HG03066 (cell line): ENCODE data around the gene TPPP2.
"Not testable (repeated sequence)": the region's sequence is repeated elsewhere in the genome, so short reads cannot be mapped to it uniquely, and the experiment has no call there.

ENCODE experiments used
- ATAC-seq: cut with Tn5 transposase; IDR thresholded peaks from one replicate; pipeline ENCODE4 v1.9.1; 2021; ENCODE audit warnings: low read depth; ENCODE audit not compliant: unreplicated experiment

The TPPP2 gene

GRCh38 chr14:21036751-21037150, 6.7 kb downstream of the TPPP2 start:
- ATAC-seq = no peak

- no peak for ATAC-seq
These were observed 7.1 kb downstream of the TPPP2 start for GRCh38 chr14:21037156-21037555.

- ATAC-seq = no peak
These were observed 8.7 kb downstream of the TPPP2 start for GRCh38 chr14:21038441-21039422.

GRCh38 chr14:21039585-21040369, 9.8 kb downstream of the TPPP2 start:
- no peak for ATAC-seq

- ATAC-seq = no peak
These were observed 10.4 kb downstream of the TPPP2 start for GRCh38 chr14:21040370-21040925.

GRCh38 chr14:21040941-21041340, 10.9 kb downstream of the TPPP2 start:
- ATAC-seq = not testable (repeated sequence)

GRCh38 chr14:21041676-21042433, 11.8 kb downstream of the TPPP2 start, which contains the start of gene RNASE7:
RNASE7 (plus strand) TSS chr14:21042362; CDS start chr14:21042993, 631 bp downstream.
- no peak for ATAC-seq

GRCh38 chr14:21042918-21043317, 12.9 kb downstream of the TPPP2 start:
- ATAC-seq = no peak

GRCh38 chr14:21043387-21043973, 13.5 kb downstream of the TPPP2 start:
- no peak for ATAC-seq

- ATAC-seq = no peak
These were observed 14.1 kb downstream of the TPPP2 start for GRCh38 chr14:21043974-21044618.

- no peak for ATAC-seq
These were observed 17.4 kb downstream of the TPPP2 start for GRCh38 chr14:21047378-21047781.

- no peak for ATAC-seq
These were observed 18.6 kb downstream of the TPPP2 start for GRCh38 chr14:21048638-21049037.

- no peak for ATAC-seq
These were observed 19.3 kb downstream of the TPPP2 start for GRCh38 chr14:21049271-21049673.

GRCh38 chr14:21050597-21050996, 20.6 kb downstream of the TPPP2 start:
- no peak for ATAC-seq

GRCh38 chr14:21053184-21054122, 23.4 kb downstream of the TPPP2 start:
- ATAC-seq = no peak

- no peak for ATAC-seq
These were observed 24.2 kb downstream of the TPPP2 start for GRCh38 chr14:21054123-21054767.

- ATAC-seq = no peak
These were observed 24.7 kb downstream of the TPPP2 start for GRCh38 chr14:21054768-21055145.
